GM23338 (cell line): Measurements from ENCODE around the gene SART3. TPM values are rescaled to one million over a fixed set of nuclear protein-coding genes. Genes with fewer than 3 reads are reported as not detected.

Experiments used
- ATAC-seq: fragments of 200-7000 bp; cut with Tn5 transposase; 3 replicates; pipeline ENCODE4 v1.9.1; 2020
- DNase-seq: peaks from one replicate; pipeline ENCODE4 v3.0.0-alpha.2; 2015; ENCODE audit warnings: low spot score
- H2AFZ ChIP-seq: fragments of 200-600 bp; sonication (generic); 2 replicates; pipeline ENCODE4 v1.8.0; 2016; ENCODE audit warnings: antibody characterized with exemption, mild to moderate bottlenecking, moderate library complexity
- H3F3A ChIP-seq: fragments of 200-600 bp; sonication (generic); replicated peaks from 2 replicates; pipeline ENCODE4 v1.8.0; 2017; ENCODE audit warnings: antibody characterized with exemption, mixed run types, low read depth
- H3K27ac ChIP-seq: fragments of 200-600 bp; sonication (generic); 2 replicates; pipeline ENCODE4 v1.6.1; 2016; ENCODE audit warnings: low read depth
- H3K27me3 ChIP-seq: fragments of 200-600 bp; sonication (generic); 2 replicates; pipeline ENCODE4 v1.8.0; 2016; ENCODE audit warnings: mild to moderate bottlenecking, mixed run types, moderate library complexity; ENCODE audit not compliant: insufficient read depth
- H3K36me3 ChIP-seq: fragments of 200-600 bp; sonication (generic); 2 replicates; pipeline ENCODE4 v1.8.0; 2016; ENCODE audit warnings: mild to moderate bottlenecking; ENCODE audit not compliant: insufficient read depth
- H3K4me1 ChIP-seq: fragments of 200-600 bp; sonication (generic); 2 replicates; pipeline ENCODE4 v1.8.0; 2016; ENCODE audit warnings: mild to moderate bottlenecking, moderate library complexity; ENCODE audit not compliant: insufficient read depth
- H3K4me2 ChIP-seq: fragments of 200-600 bp; sonication (generic); 2 replicates; pipeline ENCODE4 v1.7.1; 2017; ENCODE audit warnings: mixed run types
- H3K4me3 ChIP-seq: fragments of 200-600 bp; sonication (generic); 2 replicates; pipeline ENCODE4 v1.6.1; 2016; ENCODE audit warnings: mixed run types
- H3K79me2 ChIP-seq: fragments of 200-600 bp; sonication (generic); replicated peaks from 2 replicates; pipeline ENCODE4 v1.8.0; 2017; ENCODE audit warnings: mild to moderate bottlenecking; ENCODE audit not compliant: insufficient read depth
- H3K9me2 ChIP-seq: fragments of 200-600 bp; sonication (generic); 2 replicates; pipeline ENCODE4 v1.8.0; 2017; ENCODE audit not compliant: insufficient read depth
- H4K20me1 ChIP-seq: fragments of 200-600 bp; sonication (generic); replicated peaks from 2 replicates; pipeline ENCODE4 v1.8.0; 2017; ENCODE audit warnings: mild to moderate bottlenecking; ENCODE audit not compliant: insufficient read depth
- H3K27ac Mint-ChIP-seq: 2 replicates; pipeline ENCODE4 v1.8.0; 2020; ENCODE audit warnings: inconsistent platforms, mild to moderate bottlenecking, moderate library complexity, mixed read lengths
- H3K27me3 Mint-ChIP-seq: 3 replicates; pipeline ENCODE4 v1.8.0; 2022; ENCODE audit warnings: low read depth, mild to moderate bottlenecking, moderate library complexity, mixed read lengths, inconsistent platforms; ENCODE audit not compliant: insufficient read depth, poor library complexity
- H3K36me3 Mint-ChIP-seq: 3 replicates; pipeline ENCODE4 v1.8.0; 2021; ENCODE audit warnings: low read depth, mild to moderate bottlenecking, inconsistent platforms, moderate library complexity, mixed read lengths
- H3K4me1 Mint-ChIP-seq: 3 replicates; pipeline ENCODE4 v1.8.0; 2020; ENCODE audit warnings: mild to moderate bottlenecking, inconsistent platforms, mixed read lengths
- H3K4me3 Mint-ChIP-seq: 3 replicates; pipeline ENCODE4 v1.8.0; 2021; ENCODE audit warnings: moderate library complexity, mild to moderate bottlenecking, inconsistent platforms, mixed read lengths
- H3K9me3 Mint-ChIP-seq: 3 replicates; pipeline ENCODE4 v1.8.0; 2020; ENCODE audit warnings: moderate library complexity, mild to moderate bottlenecking, inconsistent platforms, mixed read lengths
- CREB1 ChIP-seq: fragments of 250-450 bp; sonication (Bioruptor Pico); IDR thresholded peaks from 2 replicates; pipeline ENCODE4 v1.5.0; 2020; ENCODE audit warnings: low read depth, mild to moderate bottlenecking, moderate library complexity
- EZH2 ChIP-seq: fragments of 200-600 bp; sonication (generic); IDR thresholded peaks from one replicate; pipeline ENCODE4 v1.8.0; 2017; ENCODE audit warnings: antibody characterized with exemption, mild to moderate bottlenecking, low read depth; ENCODE audit not compliant: unreplicated experiment
- EZH2phosphoT487 ChIP-seq: fragments of 200-600 bp; sonication (generic); IDR thresholded peaks from one replicate; pipeline ENCODE4 v1.8.1; 2018; ENCODE audit warnings: antibody characterized with exemption; ENCODE audit not compliant: unreplicated experiment
- JUNB ChIP-seq: IDR thresholded peaks from one replicate; pipeline ENCODE4 v1.6.1; 2016; ENCODE audit warnings: antibody characterized with exemption; ENCODE audit not compliant: unreplicated experiment
- NANOG ChIP-seq: IDR thresholded peaks from 2 replicates; pipeline ENCODE4 v1.6.1; 2016; ENCODE audit warnings: antibody characterized with exemption, borderline replicate concordance
- POLR2AphosphoS5 ChIP-seq: IDR thresholded peaks from 2 replicates; pipeline ENCODE4 v1.6.1; 2016; ENCODE audit warnings: antibody characterized with exemption, low read depth
- STAT1 ChIP-seq: IDR thresholded peaks from one replicate; pipeline ENCODE4 v1.6.1; 2016; ENCODE audit warnings: antibody characterized with exemption; ENCODE audit not compliant: unreplicated experiment
- ZNF114 ChIP-seq: fragments of 250-450 bp; sonication (Bioruptor Pico); IDR thresholded peaks from 2 replicates; pipeline ENCODE4 v1.5.0; 2020; ENCODE audit warnings: mild to moderate bottlenecking, moderate library complexity
- ZNF331 ChIP-seq: fragments of 250-450 bp; sonication (Bioruptor Pico); IDR thresholded peaks from 2 replicates; pipeline ENCODE4 v1.5.0; 2020; ENCODE audit warnings: low read depth, mild to moderate bottlenecking, moderate library complexity
- polyA plus RNA-seq: library from polyadenylated mRNA; unstranded; fragments of >200 nt; fragmentation: Nextera tagmentation; extraction: Ambion mirVana; gene quantifications from 2 replicates; pipeline ENCODE4 v1.2.1, GENCODE V29; 2016
- total RNA-seq: library from RNA; depleted of rRNA; stranded (reverse); fragments of >200 nt; shearing (Covaris generic); gene quantifications from 2 replicates; pipeline ENCODE4 v1.2.3, GENCODE V29; 2014
- TF ChIP-seq, protein P1 (sequence below): IDR thresholded peaks from one replicate; pipeline ENCODE4 v1.6.1; 2018; ENCODE audit warnings: antibody characterized with exemption; ENCODE audit not compliant: unreplicated experiment
- TF ChIP-seq, protein P2 (sequence below): IDR thresholded peaks from 2 replicates; pipeline ENCODE4 v1.6.1; 2016; ENCODE audit warnings: antibody characterized with exemption
- TF ChIP-seq, protein P3 (sequence below), 2 experiments: fragments of 200-600 bp in 1 of 2; sonication (generic) in 1 of 2; conservative IDR thresholded peaks; 2 replicates each; pipeline versions ENCODE4 v1.5.1 to v1.6.1; 2016 to 2017; ENCODE audit warnings: antibody characterized with exemption in 2 of 2, low read depth in 2 of 2, mild to moderate bottlenecking in 2 of 2, moderate library complexity in 1 of 2
- TF ChIP-seq, protein P4 (sequence below): fragments of 250-450 bp; sonication (Bioruptor Pico); IDR thresholded peaks from 2 replicates; pipeline ENCODE4 v1.5.0; 2020; ENCODE audit warnings: mild to moderate bottlenecking, moderate library complexity

SART3 gene
- total and polyA plus RNA-seq, 2 experiments from 2014 or later: 49.8 to 112 TPM

DNA sequence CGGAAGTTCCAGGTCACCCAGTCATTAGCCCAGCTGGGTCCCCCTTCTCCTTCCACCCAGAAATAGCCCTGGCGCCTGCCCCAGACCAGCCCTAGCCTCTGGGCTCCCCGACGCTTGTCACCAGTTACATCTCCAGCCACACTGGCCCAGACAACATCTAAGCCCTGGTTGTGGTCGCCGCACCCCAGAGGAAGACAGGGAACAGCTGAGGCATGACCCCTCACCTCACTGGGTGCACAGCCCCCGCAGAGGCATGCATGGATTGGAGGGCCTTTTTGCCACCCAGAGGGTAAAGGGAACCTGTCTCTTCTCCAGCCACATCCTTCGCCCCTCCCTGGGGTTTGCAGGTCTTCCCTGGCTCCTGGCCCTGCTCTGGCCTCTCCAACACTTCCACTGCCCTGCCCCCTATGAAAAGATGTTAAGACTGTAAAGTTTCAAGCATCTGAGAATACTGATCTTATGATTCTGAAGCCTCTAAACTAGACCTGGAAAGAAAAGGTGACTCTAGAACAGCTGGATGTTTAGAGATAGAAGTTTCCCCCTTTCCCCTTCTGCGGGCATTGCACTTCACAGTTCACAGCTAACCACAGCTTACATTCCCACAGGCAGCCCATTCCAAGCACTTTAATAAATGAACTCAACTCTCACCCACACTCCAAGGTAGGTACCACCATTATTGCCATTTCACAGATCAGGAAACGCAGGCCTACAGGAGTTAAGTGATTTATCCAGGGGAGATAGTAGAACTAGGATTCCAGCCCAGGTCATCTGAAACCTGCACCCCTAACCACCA, 22.2 kb upstream of the SART3 start:
- Mint-ChIP-seq H3K9me3 (peaks cover 9% of the 10 kb centered on the region; the same call in 2 of the 3 replicates), H3K4me1 (peaks cover 7% of the 10 kb centered on the region; the same call in 2 of the 3 replicates), H3K27me3 (peaks cover 4% of the 10 kb centered on the region), H3K4me3 (no peak overlapping the region), H3K27ac (no peak overlapping the region), H3K36me3 (peaks cover 3% of the 10 kb centered on the region; the same call in 1 of the 3 replicates)
- no peak; the same call in 2 of the 3 replicates for ATAC-seq
- Histone ChIP-seq H4K20me1 (no peaks in the 10 kb centered on the region), H3K4me3 (no peak overlapping the region), H3K4me2 (no peak overlapping the region), H3K27me3 (no peaks in the 10 kb centered on the region), H3K9me2 (peaks cover 5% of the 10 kb centered on the region; the same call in 1 of the 2 replicates), H3K4me1 (no peaks in the 10 kb centered on the region; the same call in 1 of the 2 replicates), H3K27ac (no peak overlapping the region), H2AFZ (no peak overlapping the region; the same call in 1 of the 2 replicates), H3K36me3 (no peaks in the 10 kb centered on the region), H3K79me2 (no peaks in the 10 kb centered on the region), H3F3A (no peaks in the 10 kb centered on the region)
- no peak for DNase-seq
- TF ChIP-seq ZNF331 (CRISPR knock-in tag): no peak
- TF ChIP-seq, protein P1, sequence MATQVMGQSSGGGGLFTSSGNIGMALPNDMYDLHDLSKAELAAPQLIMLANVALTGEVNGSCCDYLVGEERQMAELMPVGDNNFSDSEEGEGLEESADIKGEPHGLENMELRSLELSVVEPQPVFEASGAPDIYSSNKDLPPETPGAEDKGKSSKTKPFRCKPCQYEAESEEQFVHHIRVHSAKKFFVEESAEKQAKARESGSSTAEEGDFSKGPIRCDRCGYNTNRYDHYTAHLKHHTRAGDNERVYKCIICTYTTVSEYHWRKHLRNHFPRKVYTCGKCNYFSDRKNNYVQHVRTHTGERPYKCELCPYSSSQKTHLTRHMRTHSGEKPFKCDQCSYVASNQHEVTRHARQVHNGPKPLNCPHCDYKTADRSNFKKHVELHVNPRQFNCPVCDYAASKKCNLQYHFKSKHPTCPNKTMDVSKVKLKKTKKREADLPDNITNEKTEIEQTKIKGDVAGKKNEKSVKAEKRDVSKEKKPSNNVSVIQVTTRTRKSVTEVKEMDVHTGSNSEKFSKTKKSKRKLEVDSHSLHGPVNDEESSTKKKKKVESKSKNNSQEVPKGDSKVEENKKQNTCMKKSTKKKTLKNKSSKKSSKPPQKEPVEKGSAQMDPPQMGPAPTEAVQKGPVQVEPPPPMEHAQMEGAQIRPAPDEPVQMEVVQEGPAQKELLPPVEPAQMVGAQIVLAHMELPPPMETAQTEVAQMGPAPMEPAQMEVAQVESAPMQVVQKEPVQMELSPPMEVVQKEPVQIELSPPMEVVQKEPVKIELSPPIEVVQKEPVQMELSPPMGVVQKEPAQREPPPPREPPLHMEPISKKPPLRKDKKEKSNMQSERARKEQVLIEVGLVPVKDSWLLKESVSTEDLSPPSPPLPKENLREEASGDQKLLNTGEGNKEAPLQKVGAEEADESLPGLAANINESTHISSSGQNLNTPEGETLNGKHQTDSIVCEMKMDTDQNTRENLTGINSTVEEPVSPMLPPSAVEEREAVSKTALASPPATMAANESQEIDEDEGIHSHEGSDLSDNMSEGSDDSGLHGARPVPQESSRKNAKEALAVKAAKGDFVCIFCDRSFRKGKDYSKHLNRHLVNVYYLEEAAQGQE: no peak
- TF ChIP-seq, protein P2, sequence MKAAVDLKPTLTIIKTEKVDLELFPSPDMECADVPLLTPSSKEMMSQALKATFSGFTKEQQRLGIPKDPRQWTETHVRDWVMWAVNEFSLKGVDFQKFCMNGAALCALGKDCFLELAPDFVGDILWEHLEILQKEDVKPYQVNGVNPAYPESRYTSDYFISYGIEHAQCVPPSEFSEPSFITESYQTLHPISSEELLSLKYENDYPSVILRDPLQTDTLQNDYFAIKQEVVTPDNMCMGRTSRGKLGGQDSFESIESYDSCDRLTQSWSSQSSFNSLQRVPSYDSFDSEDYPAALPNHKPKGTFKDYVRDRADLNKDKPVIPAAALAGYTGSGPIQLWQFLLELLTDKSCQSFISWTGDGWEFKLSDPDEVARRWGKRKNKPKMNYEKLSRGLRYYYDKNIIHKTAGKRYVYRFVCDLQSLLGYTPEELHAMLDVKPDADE: no peak
- TF ChIP-seq ZNF114 (CRISPR knock-in tag): no peak
- TF ChIP-seq, protein P3, sequence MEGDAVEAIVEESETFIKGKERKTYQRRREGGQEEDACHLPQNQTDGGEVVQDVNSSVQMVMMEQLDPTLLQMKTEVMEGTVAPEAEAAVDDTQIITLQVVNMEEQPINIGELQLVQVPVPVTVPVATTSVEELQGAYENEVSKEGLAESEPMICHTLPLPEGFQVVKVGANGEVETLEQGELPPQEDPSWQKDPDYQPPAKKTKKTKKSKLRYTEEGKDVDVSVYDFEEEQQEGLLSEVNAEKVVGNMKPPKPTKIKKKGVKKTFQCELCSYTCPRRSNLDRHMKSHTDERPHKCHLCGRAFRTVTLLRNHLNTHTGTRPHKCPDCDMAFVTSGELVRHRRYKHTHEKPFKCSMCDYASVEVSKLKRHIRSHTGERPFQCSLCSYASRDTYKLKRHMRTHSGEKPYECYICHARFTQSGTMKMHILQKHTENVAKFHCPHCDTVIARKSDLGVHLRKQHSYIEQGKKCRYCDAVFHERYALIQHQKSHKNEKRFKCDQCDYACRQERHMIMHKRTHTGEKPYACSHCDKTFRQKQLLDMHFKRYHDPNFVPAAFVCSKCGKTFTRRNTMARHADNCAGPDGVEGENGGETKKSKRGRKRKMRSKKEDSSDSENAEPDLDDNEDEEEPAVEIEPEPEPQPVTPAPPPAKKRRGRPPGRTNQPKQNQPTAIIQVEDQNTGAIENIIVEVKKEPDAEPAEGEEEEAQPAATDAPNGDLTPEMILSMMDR (conservative IDR thresholded peaks at IDR 0.05; ENCODE audit: low read depth in 2 of 2): no peak
- TF ChIP-seq JUNB: no peak
- no peak for TF ChIP-seq CREB1 (CRISPR knock-in tag)
- no peak for TF ChIP-seq STAT1
- TF ChIP-seq EZH2phosphoT487: no peak
- TF ChIP-seq POLR2AphosphoS5: no peak
- no peak for TF ChIP-seq EZH2
- TF ChIP-seq, protein P4, sequence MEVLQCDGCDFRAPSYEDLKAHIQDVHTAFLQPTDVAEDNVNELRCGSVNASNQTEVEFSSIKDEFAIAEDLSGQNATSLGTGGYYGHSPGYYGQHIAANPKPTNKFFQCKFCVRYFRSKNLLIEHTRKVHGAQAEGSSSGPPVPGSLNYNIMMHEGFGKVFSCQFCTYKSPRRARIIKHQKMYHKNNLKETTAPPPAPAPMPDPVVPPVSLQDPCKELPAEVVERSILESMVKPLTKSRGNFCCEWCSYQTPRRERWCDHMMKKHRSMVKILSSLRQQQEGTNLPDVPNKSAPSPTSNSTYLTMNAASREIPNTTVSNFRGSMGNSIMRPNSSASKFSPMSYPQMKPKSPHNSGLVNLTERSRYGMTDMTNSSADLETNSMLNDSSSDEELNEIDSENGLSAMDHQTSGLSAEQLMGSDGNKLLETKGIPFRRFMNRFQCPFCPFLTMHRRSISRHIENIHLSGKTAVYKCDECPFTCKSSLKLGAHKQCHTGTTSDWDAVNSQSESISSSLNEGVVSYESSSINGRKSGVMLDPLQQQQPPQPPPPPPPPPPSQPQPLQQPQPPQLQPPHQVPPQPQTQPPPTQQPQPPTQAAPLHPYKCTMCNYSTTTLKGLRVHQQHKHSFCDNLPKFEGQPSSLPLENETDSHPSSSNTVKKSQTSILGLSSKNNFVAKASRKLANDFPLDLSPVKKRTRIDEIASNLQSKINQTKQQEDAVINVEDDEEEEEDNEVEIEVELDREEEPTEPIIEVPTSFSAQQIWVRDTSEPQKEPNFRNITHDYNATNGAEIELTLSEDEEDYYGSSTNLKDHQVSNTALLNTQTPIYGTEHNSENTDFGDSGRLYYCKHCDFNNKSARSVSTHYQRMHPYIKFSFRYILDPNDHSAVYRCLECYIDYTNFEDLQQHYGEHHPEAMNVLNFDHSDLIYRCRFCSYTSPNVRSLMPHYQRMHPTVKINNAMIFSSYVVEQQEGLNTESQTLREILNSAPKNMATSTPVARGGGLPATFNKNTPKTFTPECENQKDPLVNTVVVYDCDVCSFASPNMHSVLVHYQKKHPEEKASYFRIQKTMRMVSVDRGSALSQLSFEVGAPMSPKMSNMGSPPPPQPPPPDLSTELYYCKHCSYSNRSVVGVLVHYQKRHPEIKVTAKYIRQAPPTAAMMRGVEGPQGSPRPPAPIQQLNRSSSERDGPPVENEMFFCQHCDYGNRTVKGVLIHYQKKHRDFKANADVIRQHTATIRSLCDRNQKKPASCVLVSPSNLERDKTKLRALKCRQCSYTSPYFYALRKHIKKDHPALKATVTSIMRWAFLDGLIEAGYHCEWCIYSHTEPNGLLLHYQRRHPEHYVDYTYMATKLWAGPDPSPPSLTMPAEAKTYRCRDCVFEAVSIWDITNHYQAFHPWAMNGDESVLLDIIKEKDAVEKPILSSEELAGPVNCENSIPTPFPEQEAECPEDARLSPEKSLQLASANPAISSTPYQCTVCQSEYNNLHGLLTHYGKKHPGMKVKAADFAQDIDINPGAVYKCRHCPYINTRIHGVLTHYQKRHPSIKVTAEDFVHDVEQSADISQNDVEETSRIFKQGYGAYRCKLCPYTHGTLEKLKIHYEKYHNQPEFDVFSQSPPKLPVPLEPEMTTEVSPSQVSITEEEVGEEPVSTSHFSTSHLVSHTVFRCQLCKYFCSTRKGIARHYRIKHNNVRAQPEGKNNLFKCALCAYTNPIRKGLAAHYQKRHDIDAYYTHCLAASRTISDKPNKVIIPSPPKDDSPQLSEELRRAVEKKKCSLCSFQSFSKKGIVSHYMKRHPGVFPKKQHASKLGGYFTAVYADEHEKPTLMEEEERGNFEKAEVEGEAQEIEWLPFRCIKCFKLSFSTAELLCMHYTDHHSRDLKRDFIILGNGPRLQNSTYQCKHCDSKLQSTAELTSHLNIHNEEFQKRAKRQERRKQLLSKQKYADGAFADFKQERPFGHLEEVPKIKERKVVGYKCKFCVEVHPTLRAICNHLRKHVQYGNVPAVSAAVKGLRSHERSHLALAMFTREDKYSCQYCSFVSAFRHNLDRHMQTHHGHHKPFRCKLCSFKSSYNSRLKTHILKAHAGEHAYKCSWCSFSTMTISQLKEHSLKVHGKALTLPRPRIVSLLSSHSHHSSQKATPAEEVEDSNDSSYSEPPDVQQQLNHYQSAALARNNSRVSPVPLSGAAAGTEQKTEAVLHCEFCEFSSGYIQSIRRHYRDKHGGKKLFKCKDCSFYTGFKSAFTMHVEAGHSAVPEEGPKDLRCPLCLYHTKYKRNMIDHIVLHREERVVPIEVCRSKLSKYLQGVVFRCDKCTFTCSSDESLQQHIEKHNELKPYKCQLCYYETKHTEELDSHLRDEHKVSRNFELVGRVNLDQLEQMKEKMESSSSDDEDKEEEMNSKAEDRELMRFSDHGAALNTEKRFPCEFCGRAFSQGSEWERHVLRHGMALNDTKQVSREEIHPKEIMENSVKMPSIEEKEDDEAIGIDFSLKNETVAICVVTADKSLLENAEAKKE (CRISPR knock-in tag): no peak
- TF ChIP-seq NANOG: no peak
